ENCODE results near the gene CNOT9.
"Not testable (repeated sequence)": the region's sequence is repeated elsewhere in the genome, so short reads cannot be mapped to it uniquely, and the experiment has no call there.

CNOT9 gene, protein sequence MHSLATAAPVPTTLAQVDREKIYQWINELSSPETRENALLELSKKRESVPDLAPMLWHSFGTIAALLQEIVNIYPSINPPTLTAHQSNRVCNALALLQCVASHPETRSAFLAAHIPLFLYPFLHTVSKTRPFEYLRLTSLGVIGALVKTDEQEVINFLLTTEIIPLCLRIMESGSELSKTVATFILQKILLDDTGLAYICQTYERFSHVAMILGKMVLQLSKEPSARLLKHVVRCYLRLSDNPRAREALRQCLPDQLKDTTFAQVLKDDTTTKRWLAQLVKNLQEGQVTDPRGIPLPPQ

DNA sequence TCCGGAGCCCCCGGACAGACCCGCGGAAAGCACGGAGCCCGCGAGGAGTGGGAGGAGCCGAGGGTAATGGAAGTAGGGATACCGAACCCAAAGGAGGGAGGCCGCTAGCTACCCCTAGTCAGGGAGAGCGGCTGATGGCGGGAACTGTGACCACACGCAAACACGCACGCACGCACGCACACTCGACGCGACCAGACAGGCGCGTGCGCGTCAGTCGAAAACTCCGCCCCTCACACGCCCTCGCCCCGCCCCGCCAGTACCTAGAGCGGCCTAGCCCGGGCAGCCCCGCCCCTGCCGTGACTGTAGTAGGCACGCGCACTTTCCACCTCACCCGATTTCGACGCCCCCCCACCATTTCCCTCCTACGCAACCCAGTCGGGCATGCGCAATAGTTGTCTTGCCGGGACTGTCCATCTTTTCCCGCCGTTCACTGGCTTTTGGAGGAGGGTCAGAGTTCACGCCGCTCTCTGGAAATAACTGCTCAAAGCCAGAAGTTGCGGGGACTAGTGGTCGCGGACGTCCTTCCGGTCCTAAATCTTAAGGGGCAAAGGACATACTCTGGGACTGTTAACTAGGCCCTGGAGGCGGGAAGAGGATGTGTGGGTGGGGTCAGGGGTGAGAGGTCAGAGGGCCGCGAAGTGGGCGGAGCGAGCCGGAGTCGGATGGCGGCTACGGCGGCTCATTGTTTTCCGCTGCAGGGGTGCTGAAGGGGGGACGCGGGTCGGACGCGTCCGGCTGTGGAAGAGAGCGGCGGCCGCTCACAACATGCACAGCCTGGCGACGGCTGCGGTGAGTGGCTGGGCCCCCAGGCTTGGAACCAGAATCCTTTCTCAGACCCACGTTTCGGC, at the start of gene CNOT9, which contains the start of gene USP37:
Gene CNOT9 (plus strand): TSS at position 650 of the 848 bp plus-strand sequence. CDS start 116 bp downstream, at position 766.
Gene USP37 (minus strand): TSS at position 162 of the 848 bp plus-strand sequence. CDS start 9,698 bp downstream, outside the sequence.
- peak; percentile 100 for DNase-seq (ENCODE audit: low read depth)

DNA sequence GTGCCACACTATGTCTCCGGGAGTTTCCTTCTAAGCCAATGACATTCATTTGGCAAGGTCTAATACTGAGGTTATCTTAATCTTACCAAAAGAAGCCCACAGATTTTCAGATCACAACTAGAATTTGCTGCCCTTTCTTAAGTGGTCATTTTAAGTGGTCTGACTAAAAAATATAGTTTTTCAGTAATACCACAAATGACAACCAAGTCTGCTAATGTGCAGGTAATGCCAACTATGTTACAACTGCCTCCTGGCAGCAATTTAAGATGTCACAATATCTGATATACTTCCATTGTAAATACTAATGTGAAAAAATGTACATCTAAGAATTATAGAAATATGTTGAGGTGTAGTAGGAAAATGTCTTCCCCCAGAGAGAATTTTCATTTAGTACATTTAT, 49.8 kb upstream of the CNOT9 start:
- no peak for DNase-seq (ENCODE audit: low read depth)

GRCh38 chr2:218523651-218524050, 45.0 kb upstream of the CNOT9 start:
- DNase-seq (ENCODE audit: low read depth), result no peak

- not testable (repeated sequence) for DNase-seq (ENCODE audit: low read depth)
Measured at GRCh38 chr2:218528409-218528808, 40.2 kb upstream of the CNOT9 start.

DNA sequence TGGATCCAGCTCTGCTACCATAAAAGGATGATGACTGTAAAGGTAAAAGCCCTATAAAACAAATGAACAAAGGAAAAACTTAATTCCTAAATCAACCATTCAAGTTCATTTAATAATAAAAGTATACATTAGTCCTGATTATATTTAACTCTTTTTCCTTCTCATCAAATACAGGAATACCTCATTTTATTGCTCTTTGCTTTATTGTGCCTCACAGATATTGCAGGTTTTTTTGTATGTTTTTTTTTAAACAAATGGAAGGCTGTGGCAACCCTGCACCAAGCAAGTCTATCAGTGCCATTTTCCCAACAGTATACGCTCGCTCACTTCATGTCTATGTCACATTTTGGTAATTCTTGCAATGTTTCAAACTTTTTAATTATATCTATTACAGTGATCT, 38.6 kb upstream of the CNOT9 start:
- DNase-seq (ENCODE audit: low read depth), result no peak

DNA sequence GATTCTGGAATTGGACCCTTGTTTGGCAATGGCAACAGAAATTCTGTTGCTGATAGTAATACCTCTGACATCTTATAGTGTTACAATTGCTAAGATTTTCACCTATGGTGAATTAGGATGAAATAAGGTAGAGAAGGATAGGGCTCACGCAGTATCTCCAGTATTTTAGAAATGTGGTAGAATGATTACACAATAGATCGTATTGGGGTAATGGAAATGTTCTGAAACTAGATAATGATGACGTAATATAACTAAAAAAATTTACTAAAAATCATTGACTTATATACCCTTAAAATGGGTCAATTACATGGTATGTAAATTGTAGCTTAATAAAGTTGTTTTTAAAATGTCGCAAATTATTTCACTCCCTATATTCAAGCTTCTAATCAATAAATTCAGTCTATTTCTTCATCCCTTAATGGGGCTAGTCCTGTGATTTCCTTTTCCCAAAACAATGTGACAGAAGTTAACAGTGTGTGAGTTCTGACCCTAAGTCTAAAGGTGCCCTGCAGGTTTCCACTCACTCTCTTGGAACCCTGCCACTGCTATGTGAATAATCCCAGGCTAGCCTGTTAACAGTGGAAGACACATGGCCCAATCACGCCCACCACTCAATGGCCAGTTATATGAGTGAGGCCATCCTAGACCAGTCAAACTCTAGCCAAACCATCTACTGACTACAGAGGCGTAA, 31.7 kb upstream of the CNOT9 start:
- no peak for DNase-seq (ENCODE audit: low read depth)

GRCh38 chr2:218540015-218540414, 28.6 kb upstream of the CNOT9 start:
- DNase-seq (ENCODE audit: low read depth), result no peak

DNA sequence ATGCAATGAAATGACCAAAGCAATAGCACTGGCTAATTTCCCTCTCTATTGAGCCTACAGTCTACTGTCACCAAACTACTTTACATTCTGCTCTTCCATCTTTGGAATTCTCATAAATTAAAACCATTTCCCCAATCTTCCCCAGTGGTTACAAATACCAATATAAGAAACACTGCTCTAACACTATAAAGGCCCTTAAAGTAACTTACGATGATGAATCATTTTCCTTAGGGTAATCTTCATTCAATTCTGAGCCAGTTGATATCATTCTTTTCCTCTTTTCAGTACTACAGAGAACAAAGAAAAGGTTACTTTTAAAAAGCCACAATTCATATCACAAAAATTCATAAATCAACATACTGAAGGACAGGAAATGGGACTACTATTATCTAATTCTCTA, 22.6 kb upstream of the CNOT9 start:
- DNase-seq (ENCODE audit: low read depth), result no peak

DNA sequence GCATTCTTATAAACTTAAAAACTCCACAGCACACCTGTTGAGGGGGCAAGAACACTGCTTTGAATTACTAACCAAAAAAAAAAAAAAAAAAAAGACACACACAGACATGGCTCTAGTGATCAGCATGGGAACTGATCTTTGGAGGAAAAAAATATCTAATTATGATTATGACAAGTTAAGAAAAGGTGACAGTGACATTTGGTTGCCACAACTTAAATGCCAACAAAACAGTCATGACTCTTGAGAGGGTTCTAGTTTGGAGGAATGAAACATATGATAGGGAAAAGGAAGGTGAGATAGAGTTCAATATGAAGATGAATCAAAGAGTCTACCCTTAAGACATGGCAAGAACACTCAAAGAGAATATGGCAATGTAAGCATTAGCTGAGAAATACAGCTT, 21.1 kb upstream of the CNOT9 start:
- DNase-seq (ENCODE audit: low read depth), result no peak

DNA sequence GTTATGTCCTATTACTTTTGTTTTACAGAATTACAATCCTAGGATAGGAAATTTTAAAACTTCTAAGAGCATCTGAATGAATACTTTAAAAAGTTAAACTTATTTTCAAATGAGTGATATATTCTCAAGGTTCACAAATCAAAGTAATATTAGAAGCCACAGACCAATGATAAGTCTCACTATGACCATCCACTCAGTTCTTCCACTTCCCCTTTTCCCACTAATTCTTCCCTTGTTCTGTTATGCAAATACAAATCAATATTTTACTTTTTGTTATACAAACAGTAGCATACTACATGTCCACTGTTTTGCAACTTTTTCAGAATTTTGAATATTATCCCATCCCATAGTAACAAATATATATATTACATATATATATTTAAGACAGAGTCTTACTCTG, 20.7 kb upstream of the CNOT9 start:
- DNase-seq (ENCODE audit: low read depth), result no peak

GRCh38 chr2:218554225-218554624, 14.4 kb upstream of the CNOT9 start:
- DNase-seq (ENCODE audit: low read depth), result not testable (repeated sequence)

- DNase-seq (ENCODE audit: low read depth), result no peak
Measured at GRCh38 chr2:218555527-218555926, 13.1 kb upstream of the CNOT9 start.

DNA sequence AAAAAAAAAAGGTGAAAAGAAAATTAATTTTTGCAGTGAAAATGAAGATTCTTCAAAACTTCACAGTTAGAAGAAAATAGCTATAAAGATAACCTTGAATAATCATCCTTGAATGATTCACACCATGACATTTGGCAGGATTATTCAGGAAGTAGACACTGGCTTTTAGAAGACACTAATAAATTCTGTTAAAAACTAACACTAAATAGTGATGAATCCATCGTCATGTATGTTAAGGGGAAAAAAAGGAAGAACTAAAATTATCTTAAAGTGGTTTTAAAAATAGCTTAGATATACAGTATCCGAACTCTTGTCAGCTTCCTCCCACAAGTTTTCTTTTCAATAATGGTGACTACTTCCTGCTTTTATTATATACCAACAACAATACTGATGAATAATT, 10.7 kb upstream of the CNOT9 start:
- no peak for DNase-seq (ENCODE audit: low read depth)

DNA sequence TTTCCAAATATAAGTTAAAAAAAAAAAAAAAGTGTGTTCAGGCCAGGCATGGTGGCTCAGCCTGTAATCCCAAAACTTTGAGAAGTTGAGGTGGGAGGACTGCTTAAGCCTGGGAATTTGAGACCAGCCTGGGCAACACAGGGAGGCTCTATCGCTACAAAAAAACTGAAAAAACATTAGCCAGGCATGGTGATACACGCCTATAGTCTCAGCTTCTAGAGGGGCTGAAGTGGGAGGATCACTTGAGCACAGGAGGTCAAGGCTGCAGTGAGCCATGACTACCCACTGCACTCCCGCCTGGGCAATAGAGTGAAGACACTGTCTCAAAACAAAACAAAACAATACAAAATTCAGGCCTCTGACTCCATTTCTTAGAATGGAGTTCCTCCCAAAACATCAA, 9.7 kb upstream of the CNOT9 start:
- DNase-seq (ENCODE audit: low read depth), result no peak

GRCh38 chr2:218564056-218564455, 4.6 kb upstream of the CNOT9 start:
- no peak for DNase-seq (ENCODE audit: low read depth)

DNA sequence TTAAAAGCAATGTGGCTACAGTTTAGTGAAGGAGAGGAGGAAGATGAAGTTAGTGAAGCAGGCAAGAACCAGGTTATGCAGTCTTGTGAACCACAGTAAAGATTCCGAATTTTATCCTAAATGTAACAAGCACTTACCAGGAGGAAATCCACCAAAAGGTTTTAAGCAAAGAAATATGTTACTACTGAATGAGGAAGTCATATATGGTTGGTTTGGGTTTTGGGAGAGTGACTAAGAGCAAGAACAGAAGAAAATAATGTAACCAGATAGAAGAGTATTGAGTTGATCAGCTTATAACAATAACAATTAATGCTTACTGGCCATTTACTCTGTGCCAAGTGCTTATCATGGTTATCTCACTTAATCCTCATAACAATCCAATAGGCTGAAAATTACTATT, 2.3 kb upstream of the CNOT9 start:
- DNase-seq (ENCODE audit: low read depth), result no peak

DNA sequence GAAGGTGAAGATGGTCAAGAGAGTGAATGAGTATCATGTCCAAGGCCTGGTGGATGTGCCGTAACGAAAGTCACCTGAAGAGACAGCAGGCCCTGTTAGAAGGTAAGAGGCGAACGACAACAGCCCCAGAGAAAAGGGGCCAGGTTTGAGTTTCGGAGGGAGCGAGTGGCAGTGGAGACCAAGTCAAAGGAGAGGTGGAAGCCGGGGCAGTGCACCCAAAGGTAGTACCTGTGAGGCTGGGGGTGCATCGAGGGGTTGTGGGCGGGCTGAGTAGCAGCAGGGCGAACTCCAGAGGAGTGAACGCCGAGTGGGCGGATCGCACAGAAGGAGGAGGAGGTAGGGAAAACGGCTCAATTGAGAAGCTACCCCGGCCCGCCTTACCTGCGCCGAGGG, 846 bp upstream of the CNOT9 start:
- no peak for DNase-seq (ENCODE audit: low read depth)

GRCh38 chr2:218569038-218569431, 396 bp downstream of the CNOT9 start:
- peak; percentile 31 for DNase-seq (ENCODE audit: low read depth)

DNA sequence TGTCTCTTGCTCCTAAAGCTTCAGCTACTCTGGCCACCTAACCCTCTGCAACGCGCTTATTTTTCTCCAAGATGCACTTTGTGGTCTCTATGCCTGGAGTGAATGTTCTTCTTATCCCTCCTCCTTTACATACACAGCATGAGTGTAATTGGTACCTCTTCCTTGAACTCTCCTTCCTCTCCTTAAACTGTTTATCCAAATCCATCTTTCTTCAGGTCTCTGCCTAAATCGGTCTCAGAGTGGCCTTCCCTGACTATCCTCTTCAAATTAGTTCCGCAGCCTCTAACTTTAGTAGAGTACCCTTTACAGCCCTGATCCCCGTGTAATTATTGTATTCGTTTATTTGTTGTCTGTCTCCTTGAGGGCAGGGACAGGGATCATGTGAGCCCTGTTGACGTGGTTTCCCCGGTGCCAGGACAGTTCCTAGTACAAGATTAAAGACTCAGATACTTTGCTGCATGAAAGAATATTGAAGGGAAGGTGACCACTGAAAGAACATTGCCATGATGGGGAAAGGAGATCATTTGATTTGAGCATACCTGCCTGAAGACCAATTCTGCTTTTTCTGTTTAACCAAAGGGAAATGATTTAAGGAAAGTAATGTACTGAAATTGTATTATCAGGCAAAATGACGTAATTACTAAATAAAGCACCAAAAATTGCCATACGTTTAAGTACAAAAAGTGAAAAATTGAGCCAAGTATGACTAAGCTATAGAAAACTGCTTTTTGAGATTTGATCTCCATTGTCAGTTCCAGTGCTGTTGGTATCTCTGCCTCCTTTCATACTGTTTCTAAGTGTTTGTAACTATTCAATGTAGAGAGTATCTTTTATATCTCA, 1.2 kb downstream of the CNOT9 start:
- no peak for DNase-seq (ENCODE audit: low read depth)

- DNase-seq (ENCODE audit: low read depth), result no peak
Measured at GRCh38 chr2:218570850-218571249, 2.2 kb downstream of the CNOT9 start.

DNA sequence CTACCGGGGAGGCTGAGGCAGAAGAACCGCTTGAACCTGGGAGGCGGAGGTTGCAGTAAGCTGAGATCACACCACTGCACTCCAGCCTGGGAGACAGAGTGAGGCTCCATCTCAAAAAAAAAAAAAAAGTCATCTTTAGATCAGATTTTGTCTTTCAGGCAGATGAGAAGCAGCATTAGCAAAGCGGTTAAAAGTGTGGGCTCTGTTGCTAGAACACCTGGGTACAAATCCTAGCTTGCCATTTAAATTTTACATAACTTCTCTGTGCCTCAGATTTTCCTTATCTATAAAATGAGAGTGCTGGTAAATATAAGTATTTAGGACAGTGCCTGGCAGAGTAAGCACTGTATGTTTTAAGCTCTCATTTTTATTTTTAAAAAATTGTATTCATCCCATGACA, 8.2 kb downstream of the CNOT9 start:
- no peak for DNase-seq (ENCODE audit: low read depth)
